M059J (cell line): Measurements from ENCODE around the gene TET3. TPM values are rescaled to one million over a fixed set of nuclear protein-coding genes. Genes with fewer than 3 reads are reported as not detected.

Experiments
- DNase-seq: peaks from one replicate; pipeline ENCODE4 v3.0.0-alpha.2; 2012; ENCODE audit warnings: low read depth
- total RNA-seq: library from RNA; depleted of rRNA; stranded (reverse); fragments of >200 nt; shearing (Covaris generic); gene quantifications from 2 replicates; pipeline ENCODE4 v1.2.3, GENCODE V29; 2014; rRNA removed

The TET3 gene
- total RNA-seq, 1 experiment from 2014 or later = 4.4 TPM

- DNase-seq = no peak
These were observed 46.5 kb downstream of the TET3 start for GRCh38 chr2:74031221-74031620.

DNA sequence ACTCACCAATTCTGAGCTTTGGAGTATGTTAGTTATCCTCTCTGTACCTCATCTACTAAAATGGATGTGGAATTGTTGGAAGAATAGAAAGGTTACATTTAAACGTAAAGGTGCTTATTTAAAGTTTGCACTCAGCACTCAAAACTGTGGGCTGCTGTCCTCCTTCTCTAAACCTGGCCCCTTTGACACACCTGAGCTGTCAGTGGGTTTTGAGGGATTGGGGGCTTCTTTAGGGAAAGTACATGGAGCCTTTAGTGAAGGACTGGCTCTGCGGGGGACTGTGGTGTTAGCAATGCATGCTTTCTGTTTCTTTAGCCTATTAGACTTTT, 47.2 kb downstream of the TET3 start:
- DNase-seq = no peak

DNA sequence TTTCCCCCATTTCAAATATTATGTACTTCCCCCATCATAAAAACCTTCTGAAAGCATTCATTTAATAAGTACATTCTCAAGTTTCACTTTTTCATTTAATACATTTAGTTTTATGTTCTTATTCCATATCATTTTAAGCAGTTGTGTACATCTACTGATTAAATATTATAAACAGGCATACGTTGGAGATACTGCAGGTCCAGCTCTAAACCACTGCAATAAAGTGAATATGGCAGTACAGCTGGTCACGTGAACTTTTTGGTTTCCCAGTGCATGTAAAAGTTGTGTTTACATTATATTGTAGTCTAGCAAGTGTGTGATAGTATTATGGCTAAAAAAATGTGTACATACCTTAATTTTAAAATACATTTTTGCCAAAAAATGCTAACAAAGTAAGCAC, 48.7 kb downstream of the TET3 start:
- DNase-seq = no peak

Other genes with a start within 250 kb of the TET3 start
- 75.0 and 149 TPM in 2 replicates for gene TPRKB, start 247.6 kb upstream of the TET3 start, total RNA-seq
- gene DUSP11, start 204.8 kb upstream of the TET3 start, total RNA-seq = 38.5 and 41.4 TPM in 2 replicates
- not detected in 2 replicates for gene C2orf78, start 200.7 kb upstream of the TET3 start, total RNA-seq
- 43.3 and 64.5 TPM in 2 replicates for gene STAMBP, start 155.9 kb upstream of the TET3 start, total RNA-seq
- 0.89 and 2.5 TPM in 2 replicates for gene ACTG2, start 91.9 kb upstream of the TET3 start, total RNA-seq
- 105 and 108 TPM in 2 replicates for gene DGUOK, start 58.0 kb upstream of the TET3 start, total RNA-seq
- 148 and 253 TPM in 2 replicates for gene BOLA3, start 163.0 kb downstream of the TET3 start, total RNA-seq
- gene MOB1A, start 194.0 kb downstream of the TET3 start, total RNA-seq = 206 and 218 TPM in 2 replicates
- gene MTHFD2, start 213.7 kb downstream of the TET3 start, total RNA-seq = 60.5 and 73.4 TPM in 2 replicates